ENCODE measurements around the gene IZUMO1.

GRCh38 chr19:48737360-48737998 lies 9.2 kb downstream of the IZUMO1 start:
- no peak for TF ChIP-seq CTCF (IDR thresholded peaks at IDR 0.05)
- TF ChIP-seq POLR2A (IDR thresholded peaks at IDR 0.05): no peak

All from uterus (tissue), 2 donors.